Upper lobe of left lung (tissue), 6 donors: Measurements from ENCODE around the gene ATP2A3. TPM values are rescaled to one million over a fixed set of nuclear protein-coding genes. Genes with fewer than 3 reads are reported as not detected.
A peak's percentile ranks its signal among the peaks of the same experiment; 100 is the strongest.

Source experiments
- ATAC-seq, 2 donors: fragments of 200-7000 bp; cut with Tn5 transposase; one replicate each; pipeline ENCODE4 v1.9.1; 2022; ENCODE audit warnings: mild to moderate bottlenecking in 2 of 2, moderate library complexity in 2 of 2; ENCODE audit not compliant: low FRiP score in 2 of 2
- DNase-seq, 2 donors: peaks; one replicate each; pipeline ENCODE4 v3.0.0-alpha.2; 2019 to 2020
- H3K27ac ChIP-seq, 4 donors: fragments of 200-600 bp; sonication (generic); one replicate each; pipeline ENCODE4 v1.5.1; 2016 to 2019
- H3K27me3 ChIP-seq, 4 donors: fragments of 200-600 bp; sonication (generic); one replicate each; pipeline ENCODE4 v1.5.1; 2017 to 2019
- H3K36me3 ChIP-seq, 4 donors: fragments of 200-600 bp; sonication (generic); one replicate each; pipeline ENCODE4 v1.5.1; 2016 to 2019
- H3K4me1 ChIP-seq, 4 donors: fragments of 200-600 bp; sonication (generic); one replicate each; pipeline ENCODE4 v1.5.1; 2018 to 2019
- H3K4me3 ChIP-seq, 4 donors: fragments of 200-600 bp; sonication (generic); one replicate each; pipeline ENCODE4 v1.5.1; 2017 to 2019; ENCODE audit warnings: mild to moderate bottlenecking in 2 of 4, moderate library complexity in 1 of 4
- H3K9me3 ChIP-seq, 4 donors: fragments of 200-600 bp; sonication (generic); one replicate each; pipeline ENCODE4 v1.5.1; 2018 to 2019
- EP300 ChIP-seq, 4 donors: sonication (generic); formaldehyde crosslinking; IDR thresholded peaks; one replicate each; pipeline ENCODE4 v1.5.1; 2017; ENCODE audit warnings: antibody characterized with exemption in 4 of 4, control low read depth in 2 of 4
- POLR2A ChIP-seq, 4 donors: fragments of 450-650 bp; IDR thresholded peaks; one replicate each; pipeline ENCODE4 v1.5.1; 2016 to 2017; ENCODE audit warnings: antibody characterized with exemption in 4 of 4, mild to moderate bottlenecking in 2 of 4
- POLR2AphosphoS5 ChIP-seq, 2 donors: sonication (generic); formaldehyde crosslinking; IDR thresholded peaks; one replicate each; pipeline ENCODE4 v1.5.1; 2017; ENCODE audit warnings: antibody characterized with exemption in 2 of 2
- WGBS, 2 donors: methylation state at CpG; one replicate each; pipeline ENCODE4 v1.1.5; 2017 to 2018; 5-methylcytosine and 5-hydroxymethylcytosine counted together
- total RNA-seq, 6 donors: library from RNA; depleted of rRNA in 4 of 6; stranded (reverse); fragments of >200 nt in 4 of 6; gene quantifications; one replicate each; pipeline versions ENCODE4 v1.1.0 to v1.2.1, GENCODE V29; 2016 to 2021
- TF ChIP-seq, protein P1 (sequence below), 6 experiments: fragments of 450-650 bp in 4 of 6; fragments of 200-600 bp in 2 of 6; sonication (generic) in 2 of 6; IDR thresholded peaks; one replicate each; pipeline ENCODE4 v1.5.1; 2016 to 2019; ENCODE audit warnings: antibody characterized with exemption in 6 of 6
- donor health status: DM: no; HTN: no; CAD: no; lungs with moderate emphysema.
- donor health status: DM: no; HTN: yes; CAD: no; lungs with severe emphysema.

Gene ATP2A3
- total RNA-seq, 6 donors from 2014 or later, result 27.9 to 82.8 (median 41.4) TPM

DNA sequence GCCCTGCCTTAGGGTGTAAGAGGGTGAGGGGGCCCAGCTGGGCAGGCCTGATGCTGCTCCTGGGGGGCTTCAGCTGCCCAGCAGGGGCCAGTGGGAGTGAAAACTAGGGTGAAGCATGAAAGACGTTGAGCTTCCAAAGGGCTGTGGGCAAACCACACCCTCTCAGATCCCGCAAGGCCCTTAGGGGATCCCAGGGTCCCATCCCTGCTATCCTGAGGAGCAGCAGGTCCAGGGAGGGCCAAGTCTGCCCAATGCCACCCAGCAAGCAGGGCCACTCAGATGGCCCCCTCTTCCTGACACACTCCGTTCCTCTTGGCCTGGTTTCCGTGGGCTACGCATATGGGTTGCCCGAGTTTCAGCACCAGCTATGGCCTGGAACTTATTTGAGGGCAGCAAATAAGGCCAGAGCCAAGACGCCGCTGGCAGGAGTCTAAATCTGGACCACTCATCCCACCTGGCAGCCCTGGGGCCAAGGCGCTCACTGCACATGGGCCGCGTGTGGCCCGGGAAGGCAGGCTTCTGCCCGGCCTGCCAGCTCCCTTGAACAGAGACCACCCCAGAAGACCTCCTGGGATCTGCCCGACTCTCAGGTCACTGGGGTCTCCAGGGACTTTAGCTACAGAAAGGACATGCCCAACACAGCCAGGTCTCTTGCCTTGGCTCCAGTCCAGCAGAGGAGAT is 4.2 kb downstream of the ATP2A3 start:
- Histone ChIP-seq H3K36me3 (no peaks in the 10 kb centered on the region), H3K27ac (peak overlapping the region; percentile 36 to 85 (median 50)), H3K4me1 (peaks cover 53 to 69% (median 62%) of the 10 kb centered on the region in 4 donors), H3K4me3 (no peak overlapping the region), H3K27me3 (peaks cover 0 to 8% (median 3%) of the 10 kb centered on the region in 4 donors), H3K9me3 (no peaks in the 10 kb centered on the region)
- ATAC-seq (no peak), DNase-seq (no peak)
- 89% methylated on average over 9 to 12 of the region's 14 CpGs for WGBS, 2 donors
- TF ChIP-seq EP300 (IDR thresholded peaks at IDR 0.05) (no peak), POLR2AphosphoS5 (IDR thresholded peaks at IDR 0.05) (no peak), POLR2A (IDR thresholded peaks at IDR 0.05) (no peak)
- TF ChIP-seq, protein P1, sequence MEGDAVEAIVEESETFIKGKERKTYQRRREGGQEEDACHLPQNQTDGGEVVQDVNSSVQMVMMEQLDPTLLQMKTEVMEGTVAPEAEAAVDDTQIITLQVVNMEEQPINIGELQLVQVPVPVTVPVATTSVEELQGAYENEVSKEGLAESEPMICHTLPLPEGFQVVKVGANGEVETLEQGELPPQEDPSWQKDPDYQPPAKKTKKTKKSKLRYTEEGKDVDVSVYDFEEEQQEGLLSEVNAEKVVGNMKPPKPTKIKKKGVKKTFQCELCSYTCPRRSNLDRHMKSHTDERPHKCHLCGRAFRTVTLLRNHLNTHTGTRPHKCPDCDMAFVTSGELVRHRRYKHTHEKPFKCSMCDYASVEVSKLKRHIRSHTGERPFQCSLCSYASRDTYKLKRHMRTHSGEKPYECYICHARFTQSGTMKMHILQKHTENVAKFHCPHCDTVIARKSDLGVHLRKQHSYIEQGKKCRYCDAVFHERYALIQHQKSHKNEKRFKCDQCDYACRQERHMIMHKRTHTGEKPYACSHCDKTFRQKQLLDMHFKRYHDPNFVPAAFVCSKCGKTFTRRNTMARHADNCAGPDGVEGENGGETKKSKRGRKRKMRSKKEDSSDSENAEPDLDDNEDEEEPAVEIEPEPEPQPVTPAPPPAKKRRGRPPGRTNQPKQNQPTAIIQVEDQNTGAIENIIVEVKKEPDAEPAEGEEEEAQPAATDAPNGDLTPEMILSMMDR (IDR thresholded peaks at IDR 0.05), result no peak

DNA sequence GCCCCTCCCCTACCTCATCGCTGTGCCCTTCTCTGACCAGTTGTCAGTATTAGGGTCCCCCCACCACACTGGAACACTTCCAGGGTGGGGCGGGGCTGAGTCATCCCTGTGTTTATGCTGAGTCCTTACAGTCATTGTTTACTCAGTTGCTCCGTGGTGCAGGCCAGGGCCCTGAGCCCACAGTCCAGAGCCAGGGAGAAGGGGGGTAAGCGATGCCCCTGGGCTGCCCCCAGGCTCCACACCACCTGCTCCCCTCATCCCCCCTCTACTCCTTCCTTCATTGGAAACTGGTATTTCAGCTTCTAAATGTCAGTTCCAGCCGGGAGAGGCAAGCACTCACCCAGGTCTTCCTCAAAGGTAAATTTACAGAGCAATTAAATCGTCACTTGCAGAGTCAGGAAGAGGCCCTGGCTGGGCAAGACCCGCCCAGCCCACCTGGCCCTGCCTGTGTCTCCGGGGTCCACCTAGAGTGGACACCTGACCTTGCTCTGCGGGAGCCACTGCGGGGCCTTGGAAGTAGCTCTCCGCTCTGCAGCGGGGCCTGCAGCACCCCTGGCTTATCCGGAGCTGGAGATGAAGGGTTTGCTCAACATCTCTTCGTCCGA is 4.8 kb downstream of the ATP2A3 start:
- Histone ChIP-seq H3K4me3 (no peak overlapping the region), H3K27ac (peak overlapping the region in 3 of 4 donors; percentile 46 to 85 (median 55)), H3K27me3 (peaks cover 0 to 8% (median 3%) of the 10 kb centered on the region in 4 donors), H3K36me3 (no peaks in the 10 kb centered on the region), H3K4me1 (peaks cover 50 to 68% (median 59%) of the 10 kb centered on the region in 4 donors), H3K9me3 (no peaks in the 10 kb centered on the region)
- DNase-seq, result no peak
- ATAC-seq, result peak in 1 of 2 donors; percentile 8
- TF ChIP-seq POLR2AphosphoS5 (IDR thresholded peaks at IDR 0.05) (peak; percentile 23 to 34), EP300 (IDR thresholded peaks at IDR 0.05) (no peak), POLR2A (IDR thresholded peaks at IDR 0.05) (no peak)
- WGBS, 2 donors, result 43 to 57% methylated on average over 11 to 15 of the region's 15 CpGs

DNA sequence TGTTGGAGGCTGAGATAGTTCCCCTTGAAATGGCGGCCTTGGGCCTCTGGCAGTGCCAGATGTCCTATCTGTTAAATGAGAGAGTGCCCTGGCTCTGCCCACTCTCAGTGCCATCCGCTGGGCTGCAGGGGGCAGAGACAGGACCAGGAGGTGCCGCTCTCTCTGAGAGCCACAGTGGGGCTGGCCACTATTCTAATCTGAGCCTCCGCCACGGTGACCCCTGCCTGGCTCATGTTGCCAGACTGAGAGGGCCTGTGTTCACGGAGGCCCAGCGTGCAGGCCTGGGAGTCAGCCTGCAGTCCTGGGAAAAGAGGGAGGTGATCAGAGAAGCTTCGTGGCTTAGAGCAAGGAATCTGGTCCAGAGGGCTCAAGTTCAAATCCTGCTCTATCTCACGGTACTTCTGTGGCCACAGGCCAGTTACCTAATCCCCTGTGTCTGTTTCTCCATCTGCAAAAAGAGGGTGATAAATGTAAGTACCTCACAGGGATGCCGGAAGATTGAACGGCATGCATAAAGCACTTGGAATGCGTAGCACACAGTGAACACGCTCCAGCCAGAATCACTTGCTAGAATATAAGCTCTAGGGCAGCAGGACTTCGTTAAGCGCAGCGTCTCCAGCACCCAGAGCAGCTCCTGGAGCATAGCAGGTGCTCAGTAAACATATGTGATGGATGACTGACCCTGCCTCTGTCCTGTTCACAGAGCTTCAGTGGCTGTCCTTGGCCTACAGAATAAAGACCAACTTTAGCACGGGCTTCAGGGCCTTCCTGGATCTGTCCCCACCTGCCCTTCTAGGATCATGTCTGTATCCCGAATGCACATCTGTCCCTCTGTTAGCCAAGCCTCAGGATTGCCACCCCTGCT is 6.3 kb downstream of the ATP2A3 start:
- no peaks in the 10 kb centered on the region for H3K27me3 ChIP-seq
- no peak for TF ChIP-seq EP300 (IDR thresholded peaks at IDR 0.05)
- 92 to 96% methylated on average over 13 to 17 of the region's 18 CpGs for WGBS, 2 donors
- H3K36me3 ChIP-seq, result no peaks in the 10 kb centered on the region
- no peak overlapping the region for H3K27ac ChIP-seq
- H3K4me3 ChIP-seq, result no peak overlapping the region
- ATAC-seq (no peak), DNase-seq (no peak)
- H3K9me3 ChIP-seq, result no peaks in the 10 kb centered on the region
- peaks cover 43 to 53% (median 51%) of the 10 kb centered on the region in 4 donors for H3K4me1 ChIP-seq

DNA sequence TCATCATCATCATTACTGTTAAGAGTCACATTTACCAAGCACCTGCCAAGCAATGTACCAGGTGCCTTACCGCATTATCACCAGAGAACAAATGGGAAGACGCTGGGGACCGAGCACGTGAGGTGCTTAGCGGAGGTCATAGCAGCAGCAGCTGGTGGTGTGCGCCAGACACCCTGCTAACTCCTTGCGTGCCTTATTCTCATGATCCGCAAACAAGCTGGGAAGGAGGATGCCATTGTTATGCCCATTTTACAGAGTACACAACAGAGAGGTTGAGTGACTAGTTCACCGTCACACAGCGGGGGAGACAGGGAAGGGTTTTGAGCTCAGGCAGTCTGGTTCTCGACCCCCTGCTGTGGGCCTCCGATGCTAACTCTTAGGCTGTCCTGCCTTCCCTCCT is 7.3 kb downstream of the ATP2A3 start:
- Histone ChIP-seq H3K9me3 (no peaks in the 10 kb centered on the region), H3K27ac (no peak overlapping the region), H3K4me3 (no peak overlapping the region), H3K4me1 (peaks cover 34 to 44% (median 41%) of the 10 kb centered on the region in 4 donors), H3K27me3 (no peaks in the 10 kb centered on the region), H3K36me3 (no peaks in the 10 kb centered on the region)
- ATAC-seq (no peak), DNase-seq (no peak)
- 94 to 98% methylated on average over 11 to 12 of the region's 12 CpGs for WGBS, 2 donors
- TF ChIP-seq EP300 (IDR thresholded peaks at IDR 0.05), result no peak
- TF ChIP-seq, protein P1 (IDR thresholded peaks at IDR 0.05), result no peak

DNA sequence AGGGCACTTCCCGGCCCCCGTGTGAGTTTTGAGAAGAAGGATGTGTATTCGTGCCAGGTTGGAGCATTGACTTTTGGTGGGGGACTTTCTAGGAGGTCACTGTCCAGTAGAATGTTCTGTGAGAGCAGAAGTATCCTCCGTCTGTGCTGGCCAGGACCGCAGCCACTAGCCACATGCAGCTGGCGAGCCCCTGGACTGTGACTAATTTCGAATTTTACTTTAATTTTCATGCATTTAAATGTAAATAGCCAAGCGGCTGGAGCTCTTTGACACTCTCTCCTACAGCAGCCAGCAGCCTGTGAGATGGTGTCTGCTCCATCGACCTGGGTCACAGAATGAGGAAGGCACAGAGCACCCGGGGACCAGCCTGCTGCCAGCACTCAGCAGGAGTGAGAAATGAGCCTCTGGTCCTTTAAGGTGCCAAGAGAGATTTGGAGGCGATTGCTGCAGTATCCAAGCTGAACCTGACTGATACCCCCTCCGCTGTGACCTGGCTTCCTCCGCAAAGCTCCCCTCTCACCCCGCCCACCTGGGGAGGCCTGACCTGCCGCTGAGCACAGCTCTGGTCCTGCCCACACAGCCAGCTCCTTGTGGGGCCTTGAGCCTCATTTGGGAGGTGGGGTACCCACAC is 7.8 kb downstream of the ATP2A3 start:
- Histone ChIP-seq H3K27me3 (no peaks in the 10 kb centered on the region), H3K27ac (no peak overlapping the region), H3K4me1 (peaks cover 29 to 39% (median 35%) of the 10 kb centered on the region in 4 donors), H3K9me3 (no peaks in the 10 kb centered on the region), H3K36me3 (no peaks in the 10 kb centered on the region), H3K4me3 (no peak overlapping the region)
- DNase-seq, result no peak
- WGBS, 2 donors, result 78% methylated on average over 9 to 15 of the region's 15 CpGs
- no peak for TF ChIP-seq POLR2A (IDR thresholded peaks at IDR 0.05)
- no peak for TF ChIP-seq EP300 (IDR thresholded peaks at IDR 0.05)
- no peak for TF ChIP-seq POLR2AphosphoS5 (IDR thresholded peaks at IDR 0.05)
- TF ChIP-seq, protein P1 (IDR thresholded peaks at IDR 0.05), result no peak
- no peak for ATAC-seq
